ENCODE measurements around the gene FAIM2. TPM values are rescaled to one million over a fixed set of nuclear protein-coding genes. Genes with fewer than 3 reads are reported as not detected.

The FAIM2 gene
- total RNA-seq, 1 experiment from 2014 or later, result 0.49 TPM

DNA sequence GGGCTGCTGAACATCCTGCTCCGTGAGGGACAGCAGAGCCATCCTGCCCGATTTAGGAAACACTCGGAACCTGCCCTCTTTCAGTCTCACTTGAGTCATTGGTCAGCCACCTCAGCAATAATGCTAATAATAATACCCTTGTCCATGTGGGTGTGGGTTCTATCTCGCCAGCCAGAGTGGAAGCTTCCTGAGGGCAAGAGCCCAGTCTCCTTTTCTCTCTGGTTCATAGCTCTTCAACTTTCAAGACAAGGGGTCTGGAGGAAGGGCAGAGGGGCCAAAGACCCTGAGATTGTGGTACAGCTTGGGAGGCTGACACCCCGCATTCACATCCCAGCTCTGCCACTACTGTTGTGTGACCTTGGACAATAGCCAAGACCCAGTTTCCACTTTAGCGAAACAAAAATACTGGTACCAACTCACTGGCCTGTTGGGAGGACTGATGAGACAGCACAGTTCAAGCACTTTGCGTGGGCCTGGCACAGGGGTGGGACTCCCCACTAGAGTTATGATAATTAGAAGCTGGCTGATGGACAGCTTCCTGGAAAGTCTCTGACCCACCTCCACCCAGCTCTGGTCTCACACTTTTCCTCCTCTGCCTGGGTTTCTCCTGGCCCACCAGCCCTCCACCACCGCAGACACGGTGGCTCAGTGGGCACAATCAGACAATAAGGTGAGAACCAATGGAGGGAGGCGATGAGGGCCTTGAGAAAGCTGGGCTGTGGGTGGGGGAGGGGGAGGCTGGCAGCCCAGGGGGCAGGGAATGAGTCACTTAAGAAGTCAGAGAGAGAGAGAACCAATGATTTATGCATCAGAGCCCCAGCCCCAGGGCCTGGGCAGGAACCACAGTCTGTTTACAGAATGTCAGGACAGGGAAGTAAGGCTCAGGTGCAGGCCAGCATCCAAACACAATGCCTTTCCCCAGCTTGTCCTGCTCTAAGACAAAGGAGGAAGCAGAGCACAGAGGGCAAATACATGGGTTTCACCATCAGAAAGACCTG lies 9.6 kb downstream of the FAIM2 start:
- BruUV-seq (replicated peaks), result no TSS peak
- no peak for ATAC-seq
- peak overlapping the region; percentile 17; the same call in 1 of the 2 replicates for H3K27ac ChIP-seq (ENCODE audit: low read length)
- no peak overlapping the region for H3K4me3 ChIP-seq (ENCODE audit: low read depth in 2 of 2, low read length in 2 of 2)
- TF ChIP-seq, protein P1, sequence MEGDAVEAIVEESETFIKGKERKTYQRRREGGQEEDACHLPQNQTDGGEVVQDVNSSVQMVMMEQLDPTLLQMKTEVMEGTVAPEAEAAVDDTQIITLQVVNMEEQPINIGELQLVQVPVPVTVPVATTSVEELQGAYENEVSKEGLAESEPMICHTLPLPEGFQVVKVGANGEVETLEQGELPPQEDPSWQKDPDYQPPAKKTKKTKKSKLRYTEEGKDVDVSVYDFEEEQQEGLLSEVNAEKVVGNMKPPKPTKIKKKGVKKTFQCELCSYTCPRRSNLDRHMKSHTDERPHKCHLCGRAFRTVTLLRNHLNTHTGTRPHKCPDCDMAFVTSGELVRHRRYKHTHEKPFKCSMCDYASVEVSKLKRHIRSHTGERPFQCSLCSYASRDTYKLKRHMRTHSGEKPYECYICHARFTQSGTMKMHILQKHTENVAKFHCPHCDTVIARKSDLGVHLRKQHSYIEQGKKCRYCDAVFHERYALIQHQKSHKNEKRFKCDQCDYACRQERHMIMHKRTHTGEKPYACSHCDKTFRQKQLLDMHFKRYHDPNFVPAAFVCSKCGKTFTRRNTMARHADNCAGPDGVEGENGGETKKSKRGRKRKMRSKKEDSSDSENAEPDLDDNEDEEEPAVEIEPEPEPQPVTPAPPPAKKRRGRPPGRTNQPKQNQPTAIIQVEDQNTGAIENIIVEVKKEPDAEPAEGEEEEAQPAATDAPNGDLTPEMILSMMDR (IDR thresholded peaks at IDR 0.05), result no peak
- TF ChIP-seq TCF7L2 (IDR thresholded peaks at IDR 0.05; ENCODE audit: low read depth, low read length) (no peak), POLR2AphosphoS5 (IDR thresholded peaks at IDR 0.05; ENCODE audit: low read depth, low read length) (no peak)
- TF ChIP-seq, protein P2, sequence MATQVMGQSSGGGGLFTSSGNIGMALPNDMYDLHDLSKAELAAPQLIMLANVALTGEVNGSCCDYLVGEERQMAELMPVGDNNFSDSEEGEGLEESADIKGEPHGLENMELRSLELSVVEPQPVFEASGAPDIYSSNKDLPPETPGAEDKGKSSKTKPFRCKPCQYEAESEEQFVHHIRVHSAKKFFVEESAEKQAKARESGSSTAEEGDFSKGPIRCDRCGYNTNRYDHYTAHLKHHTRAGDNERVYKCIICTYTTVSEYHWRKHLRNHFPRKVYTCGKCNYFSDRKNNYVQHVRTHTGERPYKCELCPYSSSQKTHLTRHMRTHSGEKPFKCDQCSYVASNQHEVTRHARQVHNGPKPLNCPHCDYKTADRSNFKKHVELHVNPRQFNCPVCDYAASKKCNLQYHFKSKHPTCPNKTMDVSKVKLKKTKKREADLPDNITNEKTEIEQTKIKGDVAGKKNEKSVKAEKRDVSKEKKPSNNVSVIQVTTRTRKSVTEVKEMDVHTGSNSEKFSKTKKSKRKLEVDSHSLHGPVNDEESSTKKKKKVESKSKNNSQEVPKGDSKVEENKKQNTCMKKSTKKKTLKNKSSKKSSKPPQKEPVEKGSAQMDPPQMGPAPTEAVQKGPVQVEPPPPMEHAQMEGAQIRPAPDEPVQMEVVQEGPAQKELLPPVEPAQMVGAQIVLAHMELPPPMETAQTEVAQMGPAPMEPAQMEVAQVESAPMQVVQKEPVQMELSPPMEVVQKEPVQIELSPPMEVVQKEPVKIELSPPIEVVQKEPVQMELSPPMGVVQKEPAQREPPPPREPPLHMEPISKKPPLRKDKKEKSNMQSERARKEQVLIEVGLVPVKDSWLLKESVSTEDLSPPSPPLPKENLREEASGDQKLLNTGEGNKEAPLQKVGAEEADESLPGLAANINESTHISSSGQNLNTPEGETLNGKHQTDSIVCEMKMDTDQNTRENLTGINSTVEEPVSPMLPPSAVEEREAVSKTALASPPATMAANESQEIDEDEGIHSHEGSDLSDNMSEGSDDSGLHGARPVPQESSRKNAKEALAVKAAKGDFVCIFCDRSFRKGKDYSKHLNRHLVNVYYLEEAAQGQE (IDR thresholded peaks at IDR 0.05; ENCODE audit: insufficient read depth in 1 of 2, low read depth in 2 of 2, low read length in 1 of 2), result no peak
- POLR2A ChIA-PET, result no interaction called here
- DNase-seq (ENCODE audit: low read depth, low spot score), result no peak
- in situ Hi-C loops (cut with HindIII; ENCODE audit: low pct_unique_long_range_greater_than_20kb, low sequenced_read_pairs), result no loop called here
- no peaks in the 10 kb centered on the region for H3K27me3 ChIP-seq (ENCODE audit: control insufficient read depth, insufficient read depth, low read length)
- CTCF ChIA-PET, result no interaction called here
- intact Hi-C loops (cut with micrococcal nuclease; ENCODE audit: unreplicated experiment), result no loop called here
- no peaks in the 10 kb centered on the region; the same call in 1 of the 2 replicates for H3K4me1 ChIP-seq (ENCODE audit: control insufficient read depth, insufficient read depth, low read length)
- no peaks in the 10 kb centered on the region for H3K36me3 ChIP-seq (ENCODE audit: control insufficient read depth, insufficient read depth, low read length)
- no peaks in the 10 kb centered on the region for H3K9me3 ChIP-seq (ENCODE audit: control insufficient read depth, insufficient read depth, low read depth, low read length)

DNA sequence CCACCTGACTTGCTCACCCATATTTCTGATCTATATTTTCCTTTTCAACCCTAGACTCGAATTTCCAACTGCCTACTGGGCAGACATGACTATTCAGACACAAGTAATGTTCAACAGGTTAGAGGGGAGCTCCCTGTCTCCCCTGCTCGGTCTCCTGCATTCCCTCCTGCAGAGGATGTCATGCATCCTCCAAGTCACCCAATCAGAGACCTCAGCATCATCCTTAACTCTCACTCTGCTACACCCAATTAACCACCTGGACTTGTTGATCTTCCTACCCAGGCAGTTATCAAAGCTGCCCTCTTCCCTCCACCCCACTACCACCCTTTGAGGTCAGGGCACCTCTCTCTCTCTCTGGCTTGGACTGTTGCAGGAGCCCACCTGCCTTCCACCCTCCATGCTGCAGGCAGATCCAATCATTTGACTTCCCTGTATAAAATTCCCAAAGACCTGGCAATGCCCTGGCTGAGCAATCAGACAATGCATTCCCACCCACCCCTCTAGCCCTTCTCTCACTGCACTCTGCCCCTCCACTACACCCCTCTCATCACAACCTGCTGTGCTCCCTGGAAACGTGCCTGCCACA lies 10.9 kb downstream of the FAIM2 start:
- Histone ChIP-seq H3K4me1 (ENCODE audit: control insufficient read depth, insufficient read depth, low read length) (no peaks in the 10 kb centered on the region; the same call in 1 of the 2 replicates), H3K27ac (ENCODE audit: low read length) (no peak overlapping the region), H3K4me3 (ENCODE audit: low read depth in 2 of 2, low read length in 2 of 2) (no peak overlapping the region), H3K9me3 (ENCODE audit: control insufficient read depth, insufficient read depth, low read depth, low read length) (no peaks in the 10 kb centered on the region), H3K36me3 (ENCODE audit: control insufficient read depth, insufficient read depth, low read length) (no peaks in the 10 kb centered on the region), H3K27me3 (ENCODE audit: control insufficient read depth, insufficient read depth, low read length) (no peaks in the 10 kb centered on the region)
- TF ChIP-seq, protein P1 (IDR thresholded peaks at IDR 0.05), result no peak
- TF ChIP-seq, protein P2 (IDR thresholded peaks at IDR 0.05; ENCODE audit: insufficient read depth in 1 of 2, low read depth in 2 of 2, low read length in 1 of 2), result no peak
- TF ChIP-seq TCF7L2 (IDR thresholded peaks at IDR 0.05; ENCODE audit: low read depth, low read length) (no peak), SIN3A (IDR thresholded peaks at IDR 0.05; ENCODE audit: borderline replicate concordance, insufficient read depth, low read depth, low read length) (no peak), POLR2AphosphoS5 (IDR thresholded peaks at IDR 0.05; ENCODE audit: low read depth, low read length) (no peak)
- DNase-seq (ENCODE audit: low read depth, low spot score) (no peak), ATAC-seq (no peak)
- intact Hi-C loops (cut with micrococcal nuclease; ENCODE audit: unreplicated experiment), result no loop called here
- in situ Hi-C loops (cut with HindIII; ENCODE audit: low pct_unique_long_range_greater_than_20kb, low sequenced_read_pairs), result no loop called here
- POLR2A ChIA-PET, result no interaction called here
- no TSS peak for BruUV-seq (replicated peaks)
- CTCF ChIA-PET, result no interaction called here

Measured in Panc1 (cell line).